OCI-LY1 (cell line): ENCODE results near the gene HIVEP2.

Experiments used
- H2AFZ ChIP-seq: fragments of 200-600 bp; sonication (generic), shearing (Covaris generic); 2 replicates; pipeline ENCODE4 v1.6.0; 2014; ENCODE audit warnings: antibody characterized with exemption, mild to moderate bottlenecking, low read length
- H3F3A ChIP-seq: fragments of 200-600 bp; sonication (generic), shearing (Covaris generic); 2 replicates; pipeline ENCODE4 v1.6.0; 2014; ENCODE audit warnings: mild to moderate bottlenecking, antibody characterized with exemption, low read length, moderate library complexity; ENCODE audit not compliant: insufficient read depth
- H3K27ac ChIP-seq: fragments of 200-600 bp; sonication (generic); 2 replicates; pipeline ENCODE4 v1.5.1; 2014; ENCODE audit warnings: low read length, mixed run types, mild to moderate bottlenecking, low read depth; ENCODE audit not compliant: poor library complexity, severe bottlenecking
- H3K27me3 ChIP-seq: fragments of 200-600 bp; sonication (generic); 2 replicates; pipeline ENCODE4 v1.6.0; 2014; ENCODE audit warnings: antibody characterized with exemption, mild to moderate bottlenecking, low read length, moderate library complexity; ENCODE audit not compliant: insufficient read depth
- H3K36me3 ChIP-seq: fragments of 200-600 bp; sonication (generic); 2 replicates; pipeline ENCODE4 v1.6.1; 2014; ENCODE audit warnings: mild to moderate bottlenecking, antibody characterized with exemption, low read length, moderate library complexity, mixed read lengths; ENCODE audit not compliant: insufficient read depth
- H3K4me1 ChIP-seq: fragments of 200-600 bp; sonication (generic); 2 replicates; pipeline ENCODE4 v1.5.1; 2014; ENCODE audit warnings: mild to moderate bottlenecking, low read length, moderate library complexity; ENCODE audit not compliant: insufficient read depth, severe bottlenecking
- H3K4me2 ChIP-seq: fragments of 200-600 bp; sonication (generic), shearing (Covaris generic); 2 replicates; pipeline ENCODE4 v1.6.1; 2014; ENCODE audit warnings: low read length
- H3K4me3 ChIP-seq: fragments of 200-600 bp; sonication (generic); 2 replicates; pipeline ENCODE4 v1.5.1; 2014; ENCODE audit warnings: low read length, low read depth, mild to moderate bottlenecking, mixed read lengths; ENCODE audit not compliant: poor library complexity, severe bottlenecking
- H3K79me2 ChIP-seq: fragments of 200-600 bp; shearing (Covaris generic); 2 replicates; pipeline ENCODE4 v1.6.1; 2016; ENCODE audit warnings: mixed run types, low read length, mixed read lengths; ENCODE audit not compliant: insufficient read depth
- H3K9ac ChIP-seq: fragments of 200-600 bp; sonication (generic), shearing (Covaris generic); 2 replicates; pipeline ENCODE4 v1.6.1; 2014; ENCODE audit warnings: mild to moderate bottlenecking, low read length, mixed read lengths
- H3K9me2 ChIP-seq: fragments of 200-600 bp; sonication (generic), shearing (Covaris generic); 2 replicates; pipeline ENCODE4 v1.6.1; 2014; ENCODE audit warnings: low read depth, mild to moderate bottlenecking, low read length, mixed read lengths
- H3K9me3 ChIP-seq: fragments of 200-600 bp; shearing (Covaris generic); 2 replicates; pipeline ENCODE4 v1.6.1; 2014; ENCODE audit warnings: low read length, mixed read lengths
- H4K20me1 ChIP-seq: fragments of 200-600 bp; sonication (generic), shearing (Covaris generic); 2 replicates; pipeline ENCODE4 v1.6.0; 2016; ENCODE audit warnings: mild to moderate bottlenecking, low read length; ENCODE audit not compliant: insufficient read depth
- CTCF ChIP-seq: fragments of 200-600 bp; sonication (generic), shearing (Covaris generic); IDR thresholded peaks from 2 replicates; pipeline ENCODE4 v1.5.1; 2017; ENCODE audit warnings: mild to moderate bottlenecking, antibody characterized with exemption, low read length, moderate library complexity, mixed read lengths
- EZH2 ChIP-seq: fragments of 200-600 bp; sonication (generic), shearing (Covaris generic); IDR thresholded peaks from 2 replicates; pipeline ENCODE4 v1.8.0; 2017; ENCODE audit warnings: borderline replicate concordance, mixed run types, mild to moderate bottlenecking, antibody characterized with exemption, low read length, moderate library complexity, mixed read lengths

The HIVEP2 gene

GRCh38 chr6:142911430-142911829, 33.5 kb downstream of the HIVEP2 start:
- H3K27me3 ChIP-seq = no peaks in the 10 kb centered on the region
- peaks cover 6% of the 10 kb centered on the region; the same call in 1 of the 2 replicates for H3K9me3 ChIP-seq
- H2AFZ ChIP-seq = no peak overlapping the region
- H3K27ac ChIP-seq = no peak overlapping the region
- peaks cover 8% of the 10 kb centered on the region; the same call in 1 of the 2 replicates for H3K36me3 ChIP-seq
- TF ChIP-seq CTCF (no peak), EZH2 (no peak)
- no peaks in the 10 kb centered on the region for H4K20me1 ChIP-seq
- H3K4me1 ChIP-seq = peaks cover 46% of the 10 kb centered on the region
- H3K4me3 ChIP-seq = no peak overlapping the region
- 0 out of 2 replicates have a peak, but pooled peaks cover 4% of the 10 kb centered on the region for H3F3A ChIP-seq
- no peak overlapping the region for H3K4me2 ChIP-seq
- H3K9ac ChIP-seq = no peak overlapping the region
- no peaks in the 10 kb centered on the region for H3K9me2 ChIP-seq
- H3K79me2 ChIP-seq = peaks cover 25% of the 10 kb centered on the region

GRCh38 chr6:142909686-142910085, 35.3 kb downstream of the HIVEP2 start:
- H3K4me2 ChIP-seq = no peak overlapping the region
- H3K36me3 ChIP-seq = peaks cover 8% of the 10 kb centered on the region; the same call in 1 of the 2 replicates
- H3K79me2 ChIP-seq = peaks cover 38% of the 10 kb centered on the region

GRCh38 chr6:142908235-142908634, 36.7 kb downstream of the HIVEP2 start:
- TF ChIP-seq CTCF = no peak
- no peak for TF ChIP-seq EZH2
- Histone ChIP-seq H3K4me3 (no peak overlapping the region), H3K4me1 (peaks cover 45% of the 10 kb centered on the region), H3K9ac (no peak overlapping the region), H3K9me3 (peaks cover 6% of the 10 kb centered on the region; the same call in 1 of the 2 replicates), H3F3A (no peaks in the 10 kb centered on the region), H4K20me1 (no peaks in the 10 kb centered on the region), H3K9me2 (no peaks in the 10 kb centered on the region), H3K27ac (no peak overlapping the region), H3K36me3 (peaks cover 8% of the 10 kb centered on the region; the same call in 1 of the 2 replicates), H2AFZ (no peak overlapping the region), H3K27me3 (no peaks in the 10 kb centered on the region), H3K4me2 (no peak overlapping the region), H3K79me2 (peaks cover 50% of the 10 kb centered on the region)

More at GRCh38 chr6:142909686-142910085, 35.3 kb downstream of the HIVEP2 start:
- Histone ChIP-seq H3K27me3 (no peaks in the 10 kb centered on the region), H3F3A (0 out of 2 replicates have a peak, but pooled peaks cover 4% of the 10 kb centered on the region), H3K9ac (no peak overlapping the region), H3K4me1 (peaks cover 45% of the 10 kb centered on the region), H4K20me1 (no peaks in the 10 kb centered on the region), H3K4me3 (no peak overlapping the region), H3K9me2 (no peaks in the 10 kb centered on the region), H2AFZ (no peak overlapping the region), H3K27ac (no peak overlapping the region), H3K9me3 (peaks cover 6% of the 10 kb centered on the region; the same call in 1 of the 2 replicates)
- TF ChIP-seq CTCF (no peak), EZH2 (no peak)
